Measurements from ENCODE around the gene OR6N2. TPM values are rescaled to one million over a fixed set of nuclear protein-coding genes. Genes with fewer than 3 reads are reported as not detected.

The OR6N2 gene
- total RNA-seq, 2 donors from 2014 or later = not detected

- WGBS = 84% methylated on average over 4 of the region's 4 CpGs
- H3K4me3 ChIP-seq = no peak overlapping the region
- TF ChIP-seq CTCF (IDR thresholded peaks at IDR 0.05) = no peak
- no peak for TF ChIP-seq POLR2A (IDR thresholded peaks at IDR 0.05)
- no peak for TF ChIP-seq POLR2AphosphoS5 (IDR thresholded peaks at IDR 0.05)
- H3K9me3 ChIP-seq = no peaks in the 10 kb centered on the region
- intact Hi-C loops (cut with DNase I) = no loop called here
- H3K4me1 ChIP-seq (replicated peaks) = no peaks in the 10 kb centered on the region
- no peak overlapping the region for H3K27ac ChIP-seq
- H3K36me3 ChIP-seq = no peaks in the 10 kb centered on the region
- H3K27me3 ChIP-seq (replicated peaks; ENCODE audit: insufficient read depth) = no peaks in the 10 kb centered on the region
- DNase-seq (ENCODE audit: low spot score) = no peak
Measured at GRCh38 chr1:158810311-158810710, 29.3 kb upstream of the OR6N2 start.

- intact Hi-C loops (cut with DNase I) = no loop called here
- no peak for TF ChIP-seq POLR2AphosphoS5 (IDR thresholded peaks at IDR 0.05)
- no peak for TF ChIP-seq CTCF (IDR thresholded peaks at IDR 0.05)
- no peak for TF ChIP-seq POLR2A (IDR thresholded peaks at IDR 0.05)
- no peaks in the 10 kb centered on the region for H3K36me3 ChIP-seq
- H3K27ac ChIP-seq = no peak overlapping the region
- no peaks in the 10 kb centered on the region for H3K27me3 ChIP-seq (replicated peaks; ENCODE audit: insufficient read depth)
- WGBS = 90% methylated on average over 5 of the region's 5 CpGs
- H3K4me3 ChIP-seq = no peak overlapping the region
- no peaks in the 10 kb centered on the region for H3K4me1 ChIP-seq (replicated peaks)
- DNase-seq (ENCODE audit: low spot score) = no peak
- no peaks in the 10 kb centered on the region for H3K9me3 ChIP-seq
Measured at GRCh38 chr1:158809862-158810261, 28.9 kb upstream of the OR6N2 start.

GRCh38 chr1:158809256-158809655, 28.3 kb upstream of the OR6N2 start:
- no peaks in the 10 kb centered on the region for H3K4me1 ChIP-seq (replicated peaks)
- H3K36me3 ChIP-seq = no peaks in the 10 kb centered on the region
- no peak for TF ChIP-seq POLR2A (IDR thresholded peaks at IDR 0.05)
- no peak for TF ChIP-seq CTCF (IDR thresholded peaks at IDR 0.05)
- TF ChIP-seq POLR2AphosphoS5 (IDR thresholded peaks at IDR 0.05) = no peak
- no peaks in the 10 kb centered on the region for H3K27me3 ChIP-seq (replicated peaks; ENCODE audit: insufficient read depth)
- intact Hi-C loops (cut with DNase I) = no loop called here
- no peak for DNase-seq (ENCODE audit: low spot score)
- H3K4me3 ChIP-seq = no peak overlapping the region
- H3K9me3 ChIP-seq = no peaks in the 10 kb centered on the region
- 87% methylated on average over 3 of the region's 3 CpGs for WGBS
- no peak overlapping the region for H3K27ac ChIP-seq

- no peaks in the 10 kb centered on the region for H3K9me3 ChIP-seq
- intact Hi-C loops (cut with DNase I) = no loop called here
- no peak overlapping the region for H3K4me3 ChIP-seq
- no peak for DNase-seq (ENCODE audit: low spot score)
- no peak for TF ChIP-seq CTCF (IDR thresholded peaks at IDR 0.05)
- no peak for TF ChIP-seq POLR2AphosphoS5 (IDR thresholded peaks at IDR 0.05)
- no peak for TF ChIP-seq POLR2A (IDR thresholded peaks at IDR 0.05)
- H3K27ac ChIP-seq = no peak overlapping the region
- no peaks in the 10 kb centered on the region for H3K4me1 ChIP-seq (replicated peaks)
- no peaks in the 10 kb centered on the region for H3K27me3 ChIP-seq (replicated peaks; ENCODE audit: insufficient read depth)
- 70% methylated on average over 6 of the region's 6 CpGs for WGBS
- no peaks in the 10 kb centered on the region for H3K36me3 ChIP-seq
Measured at GRCh38 chr1:158806916-158807536, 26.0 kb upstream of the OR6N2 start.

GRCh38 chr1:158803678-158804077, 22.7 kb upstream of the OR6N2 start:
- Histone ChIP-seq H3K9me3 (no peaks in the 10 kb centered on the region), H3K27me3 (replicated peaks; ENCODE audit: insufficient read depth) (no peaks in the 10 kb centered on the region), H3K36me3 (no peaks in the 10 kb centered on the region), H3K4me1 (replicated peaks) (no peaks in the 10 kb centered on the region), H3K4me3 (no peak overlapping the region), H3K27ac (no peak overlapping the region)
- TF ChIP-seq POLR2A (IDR thresholded peaks at IDR 0.05) (no peak), CTCF (IDR thresholded peaks at IDR 0.05) (no peak), POLR2AphosphoS5 (IDR thresholded peaks at IDR 0.05) (no peak)
- intact Hi-C loops (cut with DNase I) = no loop called here
- DNase-seq (ENCODE audit: low spot score) = no peak
- 79% methylated on average over 1 of the region's 1 CpG for WGBS

Data from prostate gland (tissue), 2 donors.